Measurements from ENCODE around the gene CST3. TPM values are rescaled to one million over a fixed set of nuclear protein-coding genes. Genes with fewer than 3 reads are reported as not detected.

Gene CST3
- total RNA-seq, 2 donors from 2014 or later: 1,107 to 2,392 TPM

DNA sequence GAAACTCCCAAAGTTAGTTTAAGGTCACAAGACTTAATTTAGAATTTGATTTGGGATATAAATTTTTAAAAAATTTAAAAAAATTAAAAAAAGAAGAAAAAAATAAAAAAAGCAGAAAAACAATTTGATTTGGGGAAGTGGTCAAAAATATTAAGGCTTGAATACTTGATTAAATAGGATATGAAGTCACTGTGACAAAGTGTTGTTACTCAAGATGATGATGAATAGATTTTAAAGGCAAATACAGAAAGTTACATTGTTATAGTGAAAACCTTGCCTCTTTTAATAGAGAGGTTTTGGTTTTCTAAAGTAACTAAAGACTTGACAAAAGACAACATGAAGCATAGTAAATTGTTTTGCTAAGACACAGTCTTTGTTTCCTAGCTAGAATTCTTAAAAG is 39.3 kb downstream of the CST3 start:
- H3K27me3 ChIP-seq (replicated peaks; ENCODE audit: insufficient read depth): no peaks in the 10 kb centered on the region
- no peaks in the 10 kb centered on the region for H3K36me3 ChIP-seq
- TF ChIP-seq, protein P1, sequence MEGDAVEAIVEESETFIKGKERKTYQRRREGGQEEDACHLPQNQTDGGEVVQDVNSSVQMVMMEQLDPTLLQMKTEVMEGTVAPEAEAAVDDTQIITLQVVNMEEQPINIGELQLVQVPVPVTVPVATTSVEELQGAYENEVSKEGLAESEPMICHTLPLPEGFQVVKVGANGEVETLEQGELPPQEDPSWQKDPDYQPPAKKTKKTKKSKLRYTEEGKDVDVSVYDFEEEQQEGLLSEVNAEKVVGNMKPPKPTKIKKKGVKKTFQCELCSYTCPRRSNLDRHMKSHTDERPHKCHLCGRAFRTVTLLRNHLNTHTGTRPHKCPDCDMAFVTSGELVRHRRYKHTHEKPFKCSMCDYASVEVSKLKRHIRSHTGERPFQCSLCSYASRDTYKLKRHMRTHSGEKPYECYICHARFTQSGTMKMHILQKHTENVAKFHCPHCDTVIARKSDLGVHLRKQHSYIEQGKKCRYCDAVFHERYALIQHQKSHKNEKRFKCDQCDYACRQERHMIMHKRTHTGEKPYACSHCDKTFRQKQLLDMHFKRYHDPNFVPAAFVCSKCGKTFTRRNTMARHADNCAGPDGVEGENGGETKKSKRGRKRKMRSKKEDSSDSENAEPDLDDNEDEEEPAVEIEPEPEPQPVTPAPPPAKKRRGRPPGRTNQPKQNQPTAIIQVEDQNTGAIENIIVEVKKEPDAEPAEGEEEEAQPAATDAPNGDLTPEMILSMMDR (IDR thresholded peaks at IDR 0.05): no peak
- H3K4me1 ChIP-seq (ENCODE audit: control insufficient read depth in 1 of 2, low read depth in 2 of 2): no peaks in the 10 kb centered on the region
- no peak overlapping the region for H3K27ac ChIP-seq
- DNase-seq (ENCODE audit: low spot score): no peak
- no peak for ATAC-seq (ENCODE audit: insufficient number of reproducible peaks, low FRiP score, low read depth)
- H3K9me3 ChIP-seq: no peaks in the 10 kb centered on the region
- no peak overlapping the region for H3K4me3 ChIP-seq

DNA sequence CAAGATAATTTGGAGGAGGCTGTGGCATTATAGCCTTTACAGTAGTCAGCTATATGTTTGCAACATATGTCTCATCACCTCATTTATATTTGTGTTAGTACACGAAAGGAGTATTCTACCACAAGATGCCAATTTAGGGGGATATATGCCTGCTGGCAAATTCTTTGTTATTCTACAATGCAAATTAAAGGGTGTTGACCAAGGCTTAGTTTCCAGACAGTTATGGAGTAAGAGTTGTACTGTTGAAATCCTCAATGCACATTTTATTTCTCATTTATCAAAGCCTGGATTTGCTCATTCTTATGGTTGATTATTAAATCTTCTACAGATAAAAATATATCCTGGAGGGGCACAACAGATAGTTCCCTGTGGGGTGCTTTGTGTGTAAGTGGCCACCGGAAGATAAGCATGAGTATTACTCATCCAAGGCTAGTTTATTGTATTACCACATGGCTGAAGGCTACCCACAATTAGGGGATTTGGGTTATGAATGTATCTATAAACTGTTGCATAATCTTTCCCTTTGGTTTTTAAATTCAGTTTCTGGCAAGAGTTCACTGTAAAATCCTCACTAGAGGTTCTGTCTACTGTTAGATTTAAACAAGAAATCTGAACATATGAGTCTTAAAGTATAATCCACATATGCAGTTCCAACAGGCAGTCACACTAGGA is 41.0 kb downstream of the CST3 start:
- DNase-seq (ENCODE audit: low spot score) (no peak), ATAC-seq (ENCODE audit: insufficient number of reproducible peaks, low FRiP score, low read depth) (no peak)
- H3K27me3 ChIP-seq (replicated peaks; ENCODE audit: insufficient read depth): no peaks in the 10 kb centered on the region
- H3K9me3 ChIP-seq: no peaks in the 10 kb centered on the region
- H3K4me1 ChIP-seq (ENCODE audit: control insufficient read depth in 1 of 2, low read depth in 2 of 2): no peaks in the 10 kb centered on the region
- H3K36me3 ChIP-seq: no peaks in the 10 kb centered on the region
- H3K4me3 ChIP-seq: no peak overlapping the region
- H3K27ac ChIP-seq: no peak overlapping the region
- TF ChIP-seq, protein P1 (IDR thresholded peaks at IDR 0.05): no peak

DNA sequence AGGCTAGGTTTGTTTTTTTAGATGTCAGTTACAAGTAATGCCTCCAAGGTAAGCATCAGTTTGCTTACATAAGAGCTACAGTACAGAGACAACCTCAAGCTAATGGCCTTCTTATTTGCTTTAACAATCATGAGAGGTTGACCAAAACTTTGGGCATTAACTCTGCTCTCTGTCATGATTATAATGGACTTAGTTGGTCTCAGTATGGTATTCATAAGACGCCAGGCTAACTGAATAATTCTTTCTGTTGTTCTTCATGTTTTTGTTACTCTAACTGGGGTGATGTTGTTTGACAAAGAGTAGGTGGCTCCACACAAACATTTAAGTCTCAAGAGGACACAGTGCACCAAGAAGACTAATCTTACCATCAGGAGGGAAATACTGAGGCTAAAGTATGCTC is 41.8 kb downstream of the CST3 start:
- H3K4me3 ChIP-seq: no peak overlapping the region
- H3K27ac ChIP-seq: no peak overlapping the region
- H3K27me3 ChIP-seq (replicated peaks; ENCODE audit: insufficient read depth): no peaks in the 10 kb centered on the region
- no peaks in the 10 kb centered on the region for H3K4me1 ChIP-seq (ENCODE audit: control insufficient read depth in 1 of 2, low read depth in 2 of 2)
- no peaks in the 10 kb centered on the region for H3K9me3 ChIP-seq
- TF ChIP-seq, protein P1 (IDR thresholded peaks at IDR 0.05): no peak
- DNase-seq (ENCODE audit: low spot score) (no peak), ATAC-seq (ENCODE audit: insufficient number of reproducible peaks, low FRiP score, low read depth) (no peak)
- H3K36me3 ChIP-seq: no peaks in the 10 kb centered on the region

DNA sequence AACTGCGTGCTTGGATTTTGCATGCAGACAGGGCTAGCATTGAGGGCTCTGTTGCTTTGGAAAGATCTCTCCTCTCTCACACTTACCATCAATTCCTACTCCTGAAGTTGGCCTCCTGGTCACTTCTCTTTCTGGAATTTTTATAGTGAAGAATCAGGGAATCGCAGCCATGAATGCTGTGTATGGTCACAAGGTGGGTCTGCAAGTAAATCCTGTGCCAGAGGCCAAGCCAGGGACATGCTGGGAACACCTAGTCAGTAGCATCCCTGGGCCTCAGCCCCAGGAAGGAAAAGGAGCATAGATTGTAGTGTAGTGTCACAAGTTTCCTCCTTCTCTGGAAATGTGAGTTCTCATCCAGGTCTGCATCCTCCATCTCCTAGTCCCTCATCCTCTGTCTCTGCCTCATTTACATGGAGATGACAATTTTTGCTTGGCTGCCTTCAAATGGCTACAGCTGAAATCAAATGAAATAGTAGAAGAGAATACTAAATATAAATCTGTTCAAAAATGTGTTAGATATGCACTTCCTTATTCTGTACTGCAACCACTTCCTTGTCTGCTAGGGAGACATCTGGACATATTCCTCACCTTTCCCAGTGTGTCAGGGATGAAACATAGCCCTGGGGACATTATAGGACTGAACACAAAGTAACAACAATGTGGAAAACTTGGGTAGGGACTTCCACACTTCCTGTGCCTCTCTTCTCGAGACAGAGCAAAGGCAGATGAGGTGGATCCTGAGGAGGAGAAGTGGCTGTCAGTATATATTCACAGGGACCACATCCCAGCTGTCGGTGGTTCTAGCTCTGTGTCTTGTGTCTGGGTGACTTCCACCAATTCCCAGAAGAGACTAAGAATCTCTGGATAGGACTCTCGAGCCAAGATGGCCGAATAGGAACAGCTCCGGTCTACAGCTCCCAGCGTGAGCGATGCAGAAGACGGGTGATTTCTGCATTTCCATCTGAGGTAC is 49.0 kb downstream of the CST3 start:
- DNase-seq (ENCODE audit: low spot score) (no peak), ATAC-seq (ENCODE audit: insufficient number of reproducible peaks, low FRiP score, low read depth) (no peak)
- Histone ChIP-seq H3K27me3 (replicated peaks; ENCODE audit: insufficient read depth) (no peaks in the 10 kb centered on the region), H3K4me1 (ENCODE audit: control insufficient read depth in 1 of 2, low read depth in 2 of 2) (no peaks in the 10 kb centered on the region), H3K4me3 (no peak overlapping the region), H3K36me3 (no peaks in the 10 kb centered on the region), H3K9me3 (no peaks in the 10 kb centered on the region), H3K27ac (no peak overlapping the region)
- TF ChIP-seq, protein P1 (IDR thresholded peaks at IDR 0.05): no peak

DNA sequence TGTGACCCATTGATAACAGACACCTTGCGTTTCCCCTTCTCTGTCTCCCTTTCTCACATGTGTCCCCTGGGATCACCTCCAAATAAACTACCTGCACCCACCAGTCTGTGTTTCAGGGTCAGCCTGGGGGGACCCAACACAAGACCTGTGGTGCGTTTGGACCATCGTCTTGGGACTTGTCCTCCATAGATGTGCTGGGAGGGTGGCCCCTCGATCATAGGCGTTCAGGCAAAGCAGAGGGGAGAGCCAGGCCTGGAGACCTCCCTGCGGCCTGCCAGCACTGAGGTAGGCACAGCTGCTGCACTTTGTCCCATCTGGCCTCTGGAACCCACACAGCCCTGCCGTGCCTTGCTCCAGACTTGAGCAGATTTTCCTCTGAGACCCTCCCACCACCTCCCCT is 50.1 kb downstream of the CST3 start:
- ATAC-seq (ENCODE audit: insufficient number of reproducible peaks, low FRiP score, low read depth): no peak
- H3K9me3 ChIP-seq: no peaks in the 10 kb centered on the region
- DNase-seq (ENCODE audit: low spot score): no peak
- TF ChIP-seq, protein P1 (IDR thresholded peaks at IDR 0.05): no peak
- no peaks in the 10 kb centered on the region for H3K27me3 ChIP-seq (replicated peaks; ENCODE audit: insufficient read depth)
- H3K4me1 ChIP-seq (ENCODE audit: control insufficient read depth in 1 of 2, low read depth in 2 of 2): no peaks in the 10 kb centered on the region
- H3K4me3 ChIP-seq: no peak overlapping the region
- H3K27ac ChIP-seq: no peak overlapping the region
- no peaks in the 10 kb centered on the region for H3K36me3 ChIP-seq
